Suprapubic skin (tissue), 3 donors: ENCODE data around the gene APIP.

Source experiments
- CTCF ChIP-seq, 2 donors: fragments of 200-600 bp in 1 of 2; fragments of 450-650 bp in 1 of 2; sonication (generic) in 1 of 2; IDR thresholded peaks; one replicate each; pipeline ENCODE4 v1.5.1; 2016 to 2019; ENCODE audit warnings: antibody characterized with exemption in 2 of 2, mild to moderate bottlenecking in 1 of 2, moderate library complexity in 1 of 2
- POLR2A ChIP-seq, 2 donors: fragments of 450-650 bp; IDR thresholded peaks; one replicate each; pipeline ENCODE4 v1.6.1; 2017; ENCODE audit warnings: antibody characterized with exemption in 2 of 2, mild to moderate bottlenecking in 2 of 2, moderate library complexity in 2 of 2

- TF ChIP-seq POLR2A (IDR thresholded peaks at IDR 0.05) (no peak), CTCF (IDR thresholded peaks at IDR 0.05) (no peak)
Measured at GRCh38 chr11:34915136-34916014, 804 bp downstream of the APIP start.
